SH-SY5Y (cell line): Measurements from ENCODE around the gene GOSR2.

Experiments used
- GATA2 ChIP-seq: IDR thresholded peaks from 2 replicates; pipeline ENCODE4 v1.6.1; 2011; ENCODE audit warnings: mild to moderate bottlenecking, low read depth, low read length
- GATA3 ChIP-seq: IDR thresholded peaks from 2 replicates; pipeline ENCODE4 v1.6.1; 2011; ENCODE audit warnings: low read depth, mild to moderate bottlenecking, low read length, moderate library complexity

GRCh38 chr17:46984892-46985291 lies 61.9 kb downstream of the GOSR2 start:
- no peak for TF ChIP-seq GATA2
- TF ChIP-seq GATA3 = no peak
